B cell (primary cell): Measurements from ENCODE around the gene ZNF581.

Experiments used
- CTCF ChIP-seq: fragments of 200-600 bp; IDR thresholded peaks from one replicate; pipeline ENCODE4 v1.8.0; 2022; ENCODE audit warnings: antibody characterized with exemption, mild to moderate bottlenecking
- EZH2 ChIP-seq: IDR thresholded peaks from 2 replicates; pipeline ENCODE4 v1.6.1; 2012; ENCODE audit warnings: borderline replicate concordance, low read depth, mild to moderate bottlenecking, moderate library complexity, low read length; ENCODE audit not compliant: insufficient read depth, poor library complexity, severe bottlenecking

- TF ChIP-seq CTCF: no peak
- no peak for TF ChIP-seq EZH2
Observed at GRCh38 chr19:55672418-55672817, 29.0 kb downstream of the ZNF581 start.
